Naive thymus-derived CD4-positive, alpha-beta T cell (primary cell): ENCODE measurements around the gene MPP2. TPM values are rescaled to one million over a fixed set of nuclear protein-coding genes. Genes with fewer than 3 reads are reported as not detected.
"Not testable (repeated sequence)": the region's sequence is repeated elsewhere in the genome, so short reads cannot be mapped to it uniquely, and the experiment has no call there.

Experiments
- ATAC-seq: fragments of 150-1000 bp; cut with Tn5 transposase; 2 replicates; pipeline ENCODE4 v1.10.0; 2021; ENCODE audit warnings: mild to moderate bottlenecking, moderate library complexity
- CTCF ChIA-PET: fragments of 350-600 bp; sonication (Branson Sonifier 250); formaldehyde crosslinking; loops from one replicate; lab custom pipeline; 2021; ENCODE audit warnings: antibody characterized with exemption; lab: Charles Lee
- POLR2A ChIA-PET: fragments of 350-600 bp; sonication (Branson Sonifier 250); formaldehyde crosslinking; loops from one replicate; lab custom pipeline; 2021; ENCODE audit warnings: antibody characterized with exemption, inconsistent platforms; lab: Charles Lee
- DNase-seq, 9 donors: peaks; one replicate each; pipeline versions ENCODE4 v3.0.0 to v3.0.0-alpha.2; 2020 to 2022; ENCODE audit warnings: mixed read lengths in 1 of 9
- H3K27ac ChIP-seq: one replicate; pipeline ENCODE4 v1.7.0; 2013; ENCODE audit warnings: mild to moderate bottlenecking, low read depth, low read length, moderate library complexity
- H3K27me3 ChIP-seq, 2 donors: one replicate each; pipeline ENCODE4 v1.7.0; 2013; ENCODE audit warnings: low read length in 2 of 2, mild to moderate bottlenecking in 2 of 2, moderate library complexity in 2 of 2; ENCODE audit not compliant: control insufficient read depth in 2 of 2, insufficient read depth in 2 of 2
- H3K36me3 ChIP-seq, 3 experiments: 1 replicate in 2 of 3; 2 replicates in 1 of 3; pipeline ENCODE4 v1.7.0; 2013; ENCODE audit warnings: low read length in 3 of 3, mild to moderate bottlenecking in 3 of 3, moderate library complexity in 1 of 3; ENCODE audit not compliant: insufficient read depth in 3 of 3, control insufficient read depth in 2 of 3
- H3K4me1 ChIP-seq, 2 donors: one replicate each; pipeline ENCODE4 v1.7.0; 2013; ENCODE audit warnings: low read length in 2 of 2, mild to moderate bottlenecking in 2 of 2, moderate library complexity in 1 of 2; ENCODE audit not compliant: control insufficient read depth in 2 of 2, insufficient read depth in 2 of 2
- H3K4me3 ChIP-seq: 2 replicates; pipeline ENCODE4 v1.7.0; 2013; ENCODE audit warnings: mild to moderate bottlenecking, low read length
- H3K9me3 ChIP-seq, 3 experiments: 1 replicate in 2 of 3; 2 replicates in 1 of 3; pipeline ENCODE4 v1.7.0; 2013; ENCODE audit warnings: low read length in 3 of 3; ENCODE audit not compliant: control insufficient read depth in 2 of 3
- H3K27ac Mint-ChIP-seq, 9 donors: one replicate each; pipeline ENCODE4 v1.8.0; 2020 to 2022; ENCODE audit warnings: mixed read lengths in 9 of 9, mild to moderate bottlenecking in 8 of 9, moderate library complexity in 5 of 9, inconsistent platforms in 2 of 9
- H3K27me3 Mint-ChIP-seq, 5 donors: one replicate each; pipeline ENCODE4 v1.8.0; 2021 to 2022; ENCODE audit warnings: mixed read lengths in 5 of 5, mild to moderate bottlenecking in 1 of 5
- H3K36me3 Mint-ChIP-seq, 5 donors: one replicate each; pipeline ENCODE4 v1.8.0; 2020 to 2022; ENCODE audit warnings: mixed read lengths in 5 of 5, mild to moderate bottlenecking in 3 of 5, inconsistent platforms in 1 of 5
- H3K4me1 Mint-ChIP-seq, 7 donors: one replicate each; pipeline ENCODE4 v1.8.0; 2020 to 2022; ENCODE audit warnings: mixed read lengths in 7 of 7, mild to moderate bottlenecking in 3 of 7, inconsistent platforms in 1 of 7
- H3K4me3 Mint-ChIP-seq, 10 donors: one replicate each; pipeline ENCODE4 v1.8.0; 2020 to 2022; ENCODE audit warnings: mild to moderate bottlenecking in 10 of 10, mixed read lengths in 10 of 10, moderate library complexity in 6 of 10, inconsistent platforms in 2 of 10
- H3K9me3 Mint-ChIP-seq, 11 donors: one replicate each; pipeline ENCODE4 v1.8.0; 2020 to 2022; ENCODE audit warnings: mixed read lengths in 11 of 11, mild to moderate bottlenecking in 4 of 11, inconsistent platforms in 1 of 11, moderate library complexity in 1 of 11
- intact Hi-C, 2 donors: fragments of 100-400 bp; cut with micrococcal nuclease; formaldehyde crosslinking; loops; one replicate each; pipeline ENCODE4 v1.15.1; 2023
- polyA plus RNA-seq, 2 donors: library from polyadenylated mRNA; unstranded; fragments of 300-500 nt; fragmentation: Illumina TruSeq; gene quantifications; one replicate each; pipeline ENCODE4 v1.2.3, GENCODE V29; 2021
- total RNA-seq, 6 experiments: library from RNA in 5 of 6; stranded (reverse) in 5 of 6; gene quantifications; 1 replicate in 5 of 6; 2 replicates in 1 of 6; pipeline ENCODE4 v1.2.3 and lab custom pipeline; 2021 to 2026

The MPP2 gene
- total and polyA plus RNA-seq, 7 experiments from 2014 or later = 0.24 to 9.3 (median 3.6) TPM

DNA sequence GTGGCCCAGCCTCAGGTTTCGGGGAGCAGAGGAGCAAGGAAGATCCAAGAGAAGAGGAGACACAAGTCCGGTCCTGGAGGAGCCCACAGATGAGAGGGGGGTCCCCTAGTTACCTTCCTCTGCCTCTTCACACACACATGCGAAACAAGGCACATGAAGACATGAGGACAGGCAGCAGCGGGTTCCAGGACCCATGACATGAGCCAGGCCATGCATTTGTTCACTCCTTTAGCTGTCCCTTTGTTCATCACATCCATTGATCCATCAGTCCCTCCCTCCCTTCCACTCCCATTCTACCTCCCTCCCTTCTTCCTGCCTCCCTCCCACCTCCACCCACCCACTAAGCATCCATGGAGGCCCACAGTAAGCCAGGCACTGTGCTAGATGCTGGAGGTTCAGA is 25.6 kb upstream of the MPP2 start:
- no peaks in the 10 kb centered on the region for H3K36me3 ChIP-seq
- H3K9me3 Mint-ChIP-seq = no peaks in the 10 kb centered on the region
- no peak for ATAC-seq
- peaks cover 6 to 22% (median 18%) of the 10 kb centered on the region in 7 donors for H3K4me1 Mint-ChIP-seq
- no peaks in the 10 kb centered on the region for H3K9me3 ChIP-seq
- intact Hi-C loops = no loop called here
- no peak overlapping the region for H3K27ac ChIP-seq
- H3K4me3 ChIP-seq = no peak overlapping the region
- H3K27me3 ChIP-seq = no peaks in the 10 kb centered on the region
- ChIA-PET CTCF (interaction anchor here (1.3 kb wide), 1 partner anchor 11 kb away, joined by 5 read pairs; no protein-coding TSS in a partner anchor), POLR2A (no interaction called here)
- H3K27me3 Mint-ChIP-seq = peaks cover 0 to 11% (median 0%) of the 10 kb centered on the region in 5 donors
- no peak overlapping the region for H3K4me3 Mint-ChIP-seq
- no peaks in the 10 kb centered on the region for H3K36me3 Mint-ChIP-seq
- H3K4me1 ChIP-seq = peaks cover 5 to 8% of the 10 kb centered on the region in 2 donors
- no peak overlapping the region for H3K27ac Mint-ChIP-seq
- DNase-seq = no peak

DNA sequence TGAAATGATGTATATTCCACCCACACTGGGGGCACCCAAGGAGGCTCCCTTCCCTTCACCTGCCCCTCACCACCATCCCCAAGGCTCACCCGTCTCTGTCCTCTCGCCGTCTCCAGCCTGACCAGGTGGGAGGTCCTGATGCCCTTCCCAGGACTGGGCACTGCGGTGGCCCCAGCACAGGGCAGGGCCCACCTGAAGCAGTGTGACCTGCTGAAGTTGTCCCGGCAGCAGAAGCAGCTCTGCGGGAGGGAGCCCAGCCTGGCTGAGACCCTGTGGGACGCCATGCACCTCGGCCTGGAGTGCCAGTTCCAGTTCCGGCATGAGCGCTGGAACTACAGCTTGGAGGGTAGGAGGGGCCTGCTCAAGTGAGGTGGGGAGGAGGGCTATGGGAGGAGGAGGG is 25.0 kb upstream of the MPP2 start:
- no peaks in the 10 kb centered on the region for H3K9me3 Mint-ChIP-seq
- no peak overlapping the region for H3K27ac Mint-ChIP-seq
- ATAC-seq = no peak
- H3K27me3 Mint-ChIP-seq = peaks cover 0 to 11% (median 0%) of the 10 kb centered on the region in 5 donors
- CTCF ChIA-PET = no interaction called here
- Histone ChIP-seq H3K9me3 (no peaks in the 10 kb centered on the region), H3K27ac (no peak overlapping the region), H3K27me3 (no peaks in the 10 kb centered on the region), H3K4me3 (no peak overlapping the region), H3K36me3 (no peaks in the 10 kb centered on the region), H3K4me1 (peaks cover 5 to 13% of the 10 kb centered on the region in 2 donors)
- POLR2A ChIA-PET = no interaction called here
- no peak for DNase-seq
- peaks cover 6 to 24% (median 19%) of the 10 kb centered on the region in 7 donors for H3K4me1 Mint-ChIP-seq
- H3K36me3 Mint-ChIP-seq = no peaks in the 10 kb centered on the region
- intact Hi-C loops = no loop called here
- no peak overlapping the region for H3K4me3 Mint-ChIP-seq

DNA sequence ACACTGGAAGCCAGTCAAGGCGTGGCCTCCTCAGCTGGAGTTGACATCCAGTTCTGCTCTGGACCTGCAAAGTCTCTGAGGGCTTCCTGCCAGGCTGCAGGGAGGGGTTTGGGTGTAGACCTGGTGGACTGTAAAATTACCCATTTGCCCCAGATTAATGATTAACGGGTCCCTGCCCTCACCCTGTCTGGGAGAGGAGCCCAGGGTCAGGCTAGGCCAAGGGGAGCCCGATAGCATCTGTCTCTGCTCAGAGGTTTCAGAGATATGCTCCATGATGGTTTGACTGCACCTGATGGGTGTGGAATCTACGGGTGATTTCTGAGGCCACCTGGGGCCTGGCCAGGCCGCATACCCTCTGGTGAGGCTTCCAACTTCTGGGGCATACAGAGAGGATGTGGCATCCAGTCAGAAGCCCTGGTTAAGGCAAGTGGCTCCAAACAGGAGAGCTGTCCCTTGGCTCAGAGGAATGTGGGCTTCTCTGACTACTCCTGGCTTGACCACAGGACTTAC is 23.8 kb upstream of the MPP2 start:
- ATAC-seq = no peak
- no peaks in the 10 kb centered on the region for H3K9me3 ChIP-seq

DNA sequence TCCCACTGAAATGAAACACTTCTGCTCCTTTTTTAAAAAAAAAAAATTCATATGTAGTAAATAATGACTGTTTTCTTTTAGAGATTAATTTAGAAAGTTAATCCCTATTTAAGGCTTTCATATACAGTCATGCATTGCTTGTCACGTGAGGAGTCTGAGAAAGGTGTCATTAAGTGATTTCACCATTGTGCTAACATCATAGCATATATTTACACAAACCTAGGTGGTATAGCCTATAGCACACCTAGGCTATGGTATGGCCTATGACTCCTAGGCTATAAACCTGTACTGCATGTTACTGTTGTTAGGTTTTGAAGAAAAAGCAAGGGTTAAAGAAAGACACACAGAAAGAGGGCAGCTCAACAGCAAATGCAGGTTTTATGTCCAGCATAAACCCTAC is 21.3 kb upstream of the MPP2 start:
- no peak overlapping the region for H3K27ac ChIP-seq
- peaks cover 12 to 13% of the 10 kb centered on the region in 2 donors for H3K4me1 ChIP-seq
- ChIA-PET POLR2A (interaction anchor here (0.6 to 1.4 kb wide), 6 partner anchors 9 to 74 kb away, joined by 3 to 5 read pairs (median 3); partner anchors contain the start of gene MPP2), CTCF (interaction anchor here (0.6 to 2.0 kb wide), 5 partner anchors 14 to 84 kb away, joined by 3 to 7 read pairs (median 3); no protein-coding TSS in a partner anchor)
- H3K9me3 ChIP-seq = no peaks in the 10 kb centered on the region
- DNase-seq = no peak
- no peak for ATAC-seq
- H3K9me3 Mint-ChIP-seq = no peaks in the 10 kb centered on the region
- H3K27me3 Mint-ChIP-seq = peaks cover 0 to 17% (median 0%) of the 10 kb centered on the region in 5 donors
- no peak overlapping the region for H3K4me3 ChIP-seq
- H3K4me1 Mint-ChIP-seq = peaks cover 12 to 34% (median 27%) of the 10 kb centered on the region in 7 donors
- H3K27ac Mint-ChIP-seq = peak overlapping the region in 7 of 9 donors; percentile 43 to 92 (median 86)
- intact Hi-C loops = loop anchor here in 1 of 2 donors (1.0 kb wide), 1 partner anchor 11 kb away; no protein-coding TSS in a partner anchor
- peak overlapping the region in 2 of 10 donors; percentile 21 to 98 for H3K4me3 Mint-ChIP-seq
- no peaks in the 10 kb centered on the region for H3K36me3 ChIP-seq
- H3K36me3 Mint-ChIP-seq = no peaks in the 10 kb centered on the region
- no peaks in the 10 kb centered on the region for H3K27me3 ChIP-seq

More for the DNA sequence above, 23.8 kb upstream of the MPP2 start:
- no peak overlapping the region for H3K27ac Mint-ChIP-seq
- no peak for DNase-seq
- no peaks in the 10 kb centered on the region for H3K36me3 Mint-ChIP-seq
- ChIA-PET CTCF (interaction anchor here (0.6 kb wide), 1 partner anchor 13 kb away, joined by 4 read pairs; no protein-coding TSS in a partner anchor), POLR2A (no interaction called here)
- peaks cover 12 to 30% (median 26%) of the 10 kb centered on the region in 7 donors for H3K4me1 Mint-ChIP-seq
- intact Hi-C loops = no loop called here
- peaks cover 12 to 13% of the 10 kb centered on the region in 2 donors for H3K4me1 ChIP-seq
- H3K27me3 ChIP-seq = no peaks in the 10 kb centered on the region
- H3K9me3 Mint-ChIP-seq = no peaks in the 10 kb centered on the region
- peaks cover 0 to 15% (median 0%) of the 10 kb centered on the region in 5 donors for H3K27me3 Mint-ChIP-seq
- H3K4me3 ChIP-seq = no peak overlapping the region
- no peaks in the 10 kb centered on the region for H3K36me3 ChIP-seq
- no peak overlapping the region for H3K27ac ChIP-seq
- peak overlapping the region in 1 of 10 donors; percentile 48 for H3K4me3 Mint-ChIP-seq

DNA sequence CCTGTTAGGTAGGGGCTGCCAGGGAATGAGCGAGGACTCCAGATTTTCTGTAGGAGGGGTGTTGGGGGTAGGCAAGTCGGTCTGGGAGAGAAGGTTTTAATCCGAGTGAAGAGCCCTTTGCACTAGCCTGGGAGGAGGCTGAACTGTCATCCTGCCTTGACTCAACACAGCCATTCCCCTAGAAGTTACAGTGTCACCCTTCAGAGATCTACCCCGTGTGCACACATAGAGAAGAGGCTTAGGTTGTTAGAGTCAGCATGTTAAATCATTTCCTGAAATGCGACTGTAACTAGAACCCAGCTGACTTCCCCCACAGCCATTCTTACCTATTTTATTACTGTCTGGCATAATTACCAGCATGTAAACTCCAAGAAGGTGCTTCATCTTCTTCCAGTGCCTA is 20.6 kb upstream of the MPP2 start:
- POLR2A ChIA-PET = interaction anchor here (0.8 to 1.4 kb wide), 5 partner anchors 10 to 75 kb away, joined by 3 to 5 read pairs (median 3); partner anchors contain the start of gene MPP2
- intact Hi-C loops = loop anchor here in 1 of 2 donors (1.0 kb wide), 1 partner anchor 11 kb away; no protein-coding TSS in a partner anchor
- H3K4me1 Mint-ChIP-seq = peaks cover 12 to 34% (median 27%) of the 10 kb centered on the region in 7 donors
- ATAC-seq (peak; percentile 77), DNase-seq (peak in 4 of 9 donors; percentile 5 to 41 (median 28))
- not testable (repeated sequence) for H3K27me3 ChIP-seq, H3K9me3 ChIP-seq, H3K36me3 Mint-ChIP-seq, H3K9me3 Mint-ChIP-seq, H3K36me3 ChIP-seq
- peaks cover 0 to 17% (median 0%) of the 10 kb centered on the region in 5 donors for H3K27me3 Mint-ChIP-seq
- peak overlapping the region; percentile 76 to 96 (median 91) for H3K27ac Mint-ChIP-seq
- peak overlapping the region; percentile 60 for H3K4me3 ChIP-seq
- CTCF ChIA-PET = interaction anchor here (1.0 to 2.0 kb wide), 3 partner anchors 14 to 50 kb away, joined by 3 to 7 read pairs (median 4); no protein-coding TSS in a partner anchor
- peaks cover 12 to 13% of the 10 kb centered on the region in 2 donors for H3K4me1 ChIP-seq
- peak overlapping the region; percentile 44 for H3K27ac ChIP-seq
- H3K4me3 Mint-ChIP-seq = peak overlapping the region; percentile 83 to 99 (median 95)

DNA sequence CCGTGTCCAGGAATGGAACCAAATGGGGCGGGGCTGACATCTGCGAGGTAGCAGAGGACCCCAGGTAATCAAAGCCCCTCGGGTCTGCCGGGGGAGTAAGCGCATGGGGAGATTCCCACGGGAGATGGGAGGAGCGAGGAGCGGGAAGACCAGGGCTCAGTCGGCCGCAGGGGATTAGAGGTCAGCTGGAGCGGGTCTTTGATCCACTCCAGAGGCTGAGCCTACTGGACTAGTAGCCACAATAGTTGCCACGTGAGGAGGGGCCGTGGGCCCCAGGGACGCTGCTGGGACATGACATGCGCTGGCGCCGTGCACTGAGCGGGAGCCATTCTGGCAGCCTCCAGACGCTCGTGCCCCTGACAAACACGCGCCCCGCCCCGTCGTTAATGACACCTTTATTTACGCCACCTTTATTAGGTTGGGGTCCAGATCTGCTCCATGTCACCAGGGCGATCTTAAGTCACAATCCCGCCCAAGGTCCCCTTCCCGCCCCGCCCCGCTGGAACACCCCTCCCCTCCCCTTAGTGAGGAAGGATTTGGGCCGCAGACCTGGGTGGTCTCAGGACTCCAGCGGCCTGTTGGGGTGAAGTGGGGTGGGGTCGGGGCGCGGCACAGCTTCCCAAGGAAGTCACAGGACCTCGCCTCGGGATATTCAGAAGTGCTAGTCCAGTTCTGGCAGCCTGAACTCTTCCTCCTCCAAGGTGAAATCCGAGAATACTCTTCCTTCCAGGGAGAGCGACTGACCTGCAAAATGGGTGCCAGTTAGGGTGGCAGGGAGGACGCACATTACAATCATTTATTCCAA is 19.9 kb upstream of the MPP2 start:
- ATAC-seq (no peak), DNase-seq (peak in 1 of 9 donors; percentile 16)
- ChIA-PET POLR2A (interaction anchor here (0.5 to 1.9 kb wide), 3 partner anchors 11 to 21 kb away, joined by 3 to 8 read pairs (median 3); partner anchors contain the start of gene MPP2), CTCF (interaction anchor here (1.2 to 2.0 kb wide), 4 partner anchors 9 to 49 kb away, joined by 3 to 7 read pairs (median 4); no protein-coding TSS in a partner anchor)
- Mint-ChIP-seq H3K9me3 (no peaks in the 10 kb centered on the region), H3K27ac (peak overlapping the region; percentile 76 to 96 (median 91)), H3K4me1 (peaks cover 12 to 34% (median 27%) of the 10 kb centered on the region in 7 donors), H3K27me3 (peaks cover 0 to 17% (median 0%) of the 10 kb centered on the region in 5 donors), H3K4me3 (peak overlapping the region; percentile 83 to 99 (median 95)), H3K36me3 (no peaks in the 10 kb centered on the region)
- intact Hi-C loops = no loop called here
- Histone ChIP-seq H3K4me1 (peaks cover 12 to 13% of the 10 kb centered on the region in 2 donors), H3K27me3 (no peaks in the 10 kb centered on the region), H3K27ac (peak overlapping the region; percentile 31), H3K4me3 (peak overlapping the region; percentile 60), H3K36me3 (no peaks in the 10 kb centered on the region), H3K9me3 (no peaks in the 10 kb centered on the region)
